Body of pancreas (tissue), 4 donors: ENCODE results near the gene GSG1L.

Experiments
- POLR2A ChIP-seq, 3 donors: fragments of 450-650 bp; IDR thresholded peaks; one replicate each; pipeline ENCODE4 v1.6.1; 2016; ENCODE audit warnings: antibody characterized with exemption in 3 of 3, mild to moderate bottlenecking in 2 of 3
- TF ChIP-seq, protein P1 (sequence below), 7 experiments: fragments of 450-650 bp in 4 of 7; fragments of 200-600 bp in 3 of 7; sonication (generic) in 3 of 7; IDR thresholded peaks; one replicate each; pipeline ENCODE4 v1.5.1; 2016 to 2019; ENCODE audit warnings: antibody characterized with exemption in 7 of 7

DNA sequence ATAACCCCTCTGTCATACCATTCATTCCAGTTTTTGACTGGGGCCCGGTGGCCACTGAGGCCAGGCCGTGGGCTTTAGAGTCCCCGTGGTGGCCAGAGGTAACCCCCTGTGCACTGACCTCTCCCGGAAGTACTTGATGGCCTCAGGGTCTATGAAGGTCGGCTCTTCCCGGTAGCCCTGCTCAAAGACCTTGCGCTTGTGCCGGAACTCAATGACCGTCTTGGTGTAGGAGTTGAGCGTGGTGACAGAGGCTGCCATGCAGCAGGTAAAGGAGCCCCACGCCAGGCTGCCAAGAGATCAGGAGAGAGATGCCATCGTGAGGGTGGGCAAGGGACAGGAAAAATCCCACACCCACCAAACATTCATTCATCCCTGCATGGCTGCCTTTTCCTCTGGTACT lies 234.8 kb downstream of the GSG1L start:
- no peak for TF ChIP-seq POLR2A (IDR thresholded peaks at IDR 0.05)
- TF ChIP-seq, protein P1, sequence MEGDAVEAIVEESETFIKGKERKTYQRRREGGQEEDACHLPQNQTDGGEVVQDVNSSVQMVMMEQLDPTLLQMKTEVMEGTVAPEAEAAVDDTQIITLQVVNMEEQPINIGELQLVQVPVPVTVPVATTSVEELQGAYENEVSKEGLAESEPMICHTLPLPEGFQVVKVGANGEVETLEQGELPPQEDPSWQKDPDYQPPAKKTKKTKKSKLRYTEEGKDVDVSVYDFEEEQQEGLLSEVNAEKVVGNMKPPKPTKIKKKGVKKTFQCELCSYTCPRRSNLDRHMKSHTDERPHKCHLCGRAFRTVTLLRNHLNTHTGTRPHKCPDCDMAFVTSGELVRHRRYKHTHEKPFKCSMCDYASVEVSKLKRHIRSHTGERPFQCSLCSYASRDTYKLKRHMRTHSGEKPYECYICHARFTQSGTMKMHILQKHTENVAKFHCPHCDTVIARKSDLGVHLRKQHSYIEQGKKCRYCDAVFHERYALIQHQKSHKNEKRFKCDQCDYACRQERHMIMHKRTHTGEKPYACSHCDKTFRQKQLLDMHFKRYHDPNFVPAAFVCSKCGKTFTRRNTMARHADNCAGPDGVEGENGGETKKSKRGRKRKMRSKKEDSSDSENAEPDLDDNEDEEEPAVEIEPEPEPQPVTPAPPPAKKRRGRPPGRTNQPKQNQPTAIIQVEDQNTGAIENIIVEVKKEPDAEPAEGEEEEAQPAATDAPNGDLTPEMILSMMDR (IDR thresholded peaks at IDR 0.05): no peak
